ENCODE results near the gene MAPKAPK2. TPM values are rescaled to one million over a fixed set of nuclear protein-coding genes. Genes with fewer than 3 reads are reported as not detected.
"Not testable (repeated sequence)": the region's sequence is repeated elsewhere in the genome, so short reads cannot be mapped to it uniquely, and the experiment has no call there.

MAPKAPK2 gene
- total RNA-seq, 1 experiment from 2014 or later, result 51.1 TPM

GRCh38 chr1:206778031-206778430 lies 93.3 kb downstream of the MAPKAPK2 start:
- ChIA-PET RAD21 (ENCODE audit: low non-redundant PET in 1 of 2, low total read pairs in 2 of 2, uncharacterized antibody in 2 of 2, unreplicated experiment in 2 of 2) (no interaction called here), POLR2A (no interaction called here), CTCF (no interaction called here)
- Histone ChIP-seq H3K27me3 (ENCODE audit: insufficient read depth, low read length) (peaks cover 11% of the 10 kb centered on the region; the same call in 1 of the 2 replicates), H2AFZ (ENCODE audit: low read depth, low read length, poor library complexity, severe bottlenecking) (no peak overlapping the region), H3K9me2 (ENCODE audit: insufficient read depth) (no peaks in the 10 kb centered on the region), H3K4me1 (ENCODE audit: control insufficient read depth in 1 of 2, insufficient read depth in 2 of 2, low read length in 2 of 2) (no peaks in the 10 kb centered on the region), H3K36me3 (ENCODE audit: control insufficient read depth in 1 of 2, insufficient read depth in 2 of 2, low read length in 2 of 2) (no peaks in the 10 kb centered on the region), H3K79me2 (ENCODE audit: insufficient read depth, low read length) (no peaks in the 10 kb centered on the region), H3K4me2 (ENCODE audit: low read length) (no peak overlapping the region), H4K20me1 (ENCODE audit: insufficient read depth) (no peaks in the 10 kb centered on the region), H3K9ac (ENCODE audit: low read length) (no peak overlapping the region), H3K4me3 (replicated peaks in 1 of 2; ENCODE audit: low read depth in 1 of 2, low read length in 2 of 2) (no peak overlapping the region), H3K9me3 (ENCODE audit: control insufficient read depth in 1 of 2, insufficient read depth in 1 of 2, low read depth in 1 of 2, low read length in 2 of 2) (no peaks in the 10 kb centered on the region), H3K27ac (ENCODE audit: low read depth, low read length) (no peak overlapping the region)
- TF ChIP-seq ATF3 (IDR thresholded peaks at IDR 0.05), result no peak
- no peak for TF ChIP-seq CEBPB (IDR thresholded peaks at IDR 0.05; ENCODE audit: low read depth)
- TF ChIP-seq POLR2A (IDR thresholded peaks at IDR 0.05; ENCODE audit: borderline replicate concordance, extremely low read depth, insufficient read depth, insufficient read length), result no peak
- TF ChIP-seq ZNF274 (IDR thresholded peaks at IDR 0.05; ENCODE audit: low read depth, low read length), result no peak
- no peak for TF ChIP-seq JUND (IDR thresholded peaks at IDR 0.05)
- TF ChIP-seq TCF7L2 (IDR thresholded peaks at IDR 0.05; ENCODE audit: borderline replicate concordance, extremely low read depth, insufficient read depth, insufficient read length), result no peak
- TF ChIP-seq YY1 (IDR thresholded peaks at IDR 0.05; ENCODE audit: extremely low read depth, insufficient replicate concordance, low read depth, low read length), result no peak
- TF ChIP-seq CBX3 (IDR thresholded peaks at IDR 0.05; ENCODE audit: low read depth), result no peak
- TF ChIP-seq EZH2phosphoT487 (IDR thresholded peaks at IDR 0.05; ENCODE audit: borderline replicate concordance), result no peak
- TF ChIP-seq ZBTB33 (IDR thresholded peaks at IDR 0.05; ENCODE audit: extremely low read depth, insufficient replicate concordance, low read length), result no peak
- no peak for TF ChIP-seq ELF1 (IDR thresholded peaks at IDR 0.05; ENCODE audit: borderline replicate concordance, low read depth)
- no peak for TF ChIP-seq SP1 (IDR thresholded peaks at IDR 0.05; ENCODE audit: low read depth)
- no peak for TF ChIP-seq EZH2 (IDR thresholded peaks at IDR 0.05)
- no peak for TF ChIP-seq MAX (IDR thresholded peaks at IDR 0.05)
- BruUV-seq (replicated peaks), result no TSS peak
- intact Hi-C loops (cut with micrococcal nuclease), result no loop called here
- ATAC-seq (no peak), DNase-seq (ENCODE audit: low read depth, low spot score) (no peak)

- H2AFZ ChIP-seq (ENCODE audit: low read depth, low read length, poor library complexity, severe bottlenecking); H3K4me3 ChIP-seq (replicated peaks in 1 of 2; ENCODE audit: low read depth in 1 of 2, low read length in 2 of 2); H3K9ac ChIP-seq (ENCODE audit: low read length); H4K20me1 ChIP-seq (ENCODE audit: insufficient read depth); CTCF ChIA-PET; POLR2A ChIA-PET; H3K79me2 ChIP-seq (ENCODE audit: insufficient read depth, low read length); ATAC-seq; DNase-seq (ENCODE audit: low read depth, low spot score); H3K36me3 ChIP-seq (ENCODE audit: control insufficient read depth in 1 of 2, insufficient read depth in 2 of 2, low read length in 2 of 2); RAD21 ChIA-PET (ENCODE audit: low non-redundant PET in 1 of 2, low total read pairs in 2 of 2, uncharacterized antibody in 2 of 2, unreplicated experiment in 2 of 2); H3K4me2 ChIP-seq (ENCODE audit: low read length); BruUV-seq (replicated peaks); H3K4me1 ChIP-seq (ENCODE audit: control insufficient read depth in 1 of 2, insufficient read depth in 2 of 2, low read length in 2 of 2); H3K27ac ChIP-seq (ENCODE audit: low read depth, low read length); H3K9me2 ChIP-seq (ENCODE audit: insufficient read depth); H3K9me3 ChIP-seq (ENCODE audit: control insufficient read depth in 1 of 2, insufficient read depth in 1 of 2, low read depth in 1 of 2, low read length in 2 of 2); intact Hi-C loops (cut with micrococcal nuclease): not testable (repeated sequence)
- H3K27me3 ChIP-seq (ENCODE audit: insufficient read depth, low read length), result peaks cover 11% of the 10 kb centered on the region; the same call in 1 of the 2 replicates
Measured at GRCh38 chr1:206778911-206779310, 94.2 kb downstream of the MAPKAPK2 start.
